GM12878 (cell line): ENCODE results near the gene KRTAP15-1. TPM values are rescaled to one million over a fixed set of nuclear protein-coding genes. Genes with fewer than 3 reads are reported as not detected.

Experiments used
- ATAC-seq: fragments of 200-7000 bp; cut with Tn5 transposase; 3 replicates; pipeline ENCODE4 v1.9.1; 2020; ENCODE audit warnings: mild to moderate bottlenecking, moderate library complexity
- BruUV-seq: library from RNA; stranded (reverse); fragments of 400-500 nt; replicated peaks from 2 replicates; lab custom pipeline; 2021; lab: Mats Ljungman, UMichigan
- CTCF ChIA-PET: fragments of 300-600 bp; sonication (Branson Sonifier 250); formaldehyde crosslinking; extraction: SDS; loops from one replicate; lab custom pipeline; 2021; ENCODE audit warnings: inconsistent platforms; lab: Yijun Ruan, JAX
- POLR2A ChIA-PET: fragments of 350-600 bp; formaldehyde crosslinking; extraction: SDS; loops from one replicate; lab custom pipeline; 2021; ENCODE audit warnings: inconsistent platforms; lab: Charles Lee
- RAD21 ChIA-PET: fragments of 300-600 bp; sonication (Branson Sonifier 250); formaldehyde crosslinking; loops from one replicate; lab custom pipeline; 2023; ENCODE audit warnings: antibody characterized with exemption; ENCODE audit not compliant: unreplicated experiment; lab: Charles Lee
- SMC1A ChIA-PET: fragments of 300-600 bp; sonication (Branson Sonifier 250); formaldehyde crosslinking; loops from one replicate; lab custom pipeline; 2023; ENCODE audit not compliant: unreplicated experiment, uncharacterized antibody; lab: Charles Lee
- DNase-seq: peaks from one replicate; pipeline ENCODE4 v3.0.0-alpha.2; 2011; ENCODE audit warnings: low read depth, low spot score
- FAIRE-seq: peaks from 3 replicates; lab custom pipeline; 2011; peaks lifted over from hg19 to GRCh38; lab: Jason Lieb, UNC
- H2AFZ ChIP-seq: 2 replicates; pipeline ENCODE4 v1.6.0; 2011; ENCODE audit warnings: low read depth, low read length, control low read depth; ENCODE audit not compliant: control insufficient read depth
- H3K27ac ChIP-seq: 2 replicates; pipeline ENCODE4 v1.5.1; 2011; ENCODE audit warnings: control low read depth; ENCODE audit not compliant: control insufficient read depth, insufficient read depth
- H3K27me3 ChIP-seq, 2 experiments: replicated peaks in 1 of 2; 2 replicates each; pipeline versions ENCODE4 v1.6.0 to v1.6.1; 2011; ENCODE audit warnings: low read length in 1 of 2; ENCODE audit not compliant: control insufficient read depth in 2 of 2, insufficient read depth in 2 of 2
- H3K36me3 ChIP-seq, 2 experiments: 2 replicates each; pipeline ENCODE4 v1.5.1; 2011; ENCODE audit warnings: low read length in 1 of 2; ENCODE audit not compliant: control insufficient read depth in 2 of 2, insufficient read depth in 2 of 2
- H3K4me1 ChIP-seq: 2 replicates; pipeline ENCODE4 v1.6.1; 2011; ENCODE audit warnings: mild to moderate bottlenecking, low read length, moderate library complexity, mixed read lengths; ENCODE audit not compliant: control insufficient read depth, insufficient read depth
- H3K4me2 ChIP-seq: 2 replicates; pipeline ENCODE4 v1.6.0; 2011; ENCODE audit warnings: control low read depth; ENCODE audit not compliant: control insufficient read depth, insufficient read depth
- H3K4me3 ChIP-seq: fragments of 200-600 bp; sonication (generic); 2 replicates; pipeline ENCODE4 v1.5.1; 2016
- H3K79me2 ChIP-seq: 2 replicates; pipeline ENCODE4 v1.6.0; 2011; ENCODE audit warnings: low read length; ENCODE audit not compliant: control insufficient read depth, insufficient read depth
- H3K9ac ChIP-seq: 2 replicates; pipeline ENCODE4 v1.8.0; 2011; ENCODE audit warnings: low read length, control low read depth, mixed read lengths; ENCODE audit not compliant: control insufficient read depth, insufficient read depth
- H3K9me3 ChIP-seq: replicated peaks from 3 replicates; pipeline ENCODE4 v1.5.1; 2011; ENCODE audit warnings: mild to moderate bottlenecking, low read length; ENCODE audit not compliant: control insufficient read depth, insufficient read depth
- H4K20me1 ChIP-seq: 2 replicates; pipeline ENCODE4 v1.6.0; 2011; ENCODE audit not compliant: control insufficient read depth, insufficient read depth
- CREM ChIP-seq: IDR thresholded peaks from 2 replicates; pipeline ENCODE4 v1.6.1; 2014; ENCODE audit warnings: antibody characterized with exemption, low read depth
- GATAD2B ChIP-seq: fragments of 450-650 bp; conservative IDR thresholded peaks from 2 replicates; pipeline ENCODE4 v1.6.1; 2017; ENCODE audit warnings: low read depth, mild to moderate bottlenecking, moderate library complexity
- HDGF ChIP-seq: fragments of 450-650 bp; IDR thresholded peaks from 2 replicates; pipeline ENCODE4 v1.6.1; 2016; ENCODE audit warnings: antibody characterized with exemption
- LARP7 ChIP-seq: fragments of 450-650 bp; IDR thresholded peaks from 2 replicates; pipeline ENCODE4 v1.6.1; 2017; ENCODE audit warnings: mild to moderate bottlenecking
- MEF2A ChIP-seq: IDR thresholded peaks from 2 replicates; pipeline ENCODE4 v1.6.1; 2011; ENCODE audit warnings: low read depth, mild to moderate bottlenecking, low read length, moderate library complexity; ENCODE audit not compliant: insufficient read depth
- MTA3 ChIP-seq: IDR thresholded peaks from 2 replicates; pipeline ENCODE4 v1.6.1; 2012; ENCODE audit warnings: low read length, inconsistent platforms, borderline replicate concordance
- NFYB ChIP-seq: IDR thresholded peaks from 2 replicates; pipeline ENCODE4 v1.6.1; 2011; ENCODE audit warnings: low read depth, mild to moderate bottlenecking, low read length, improper control_type of control experiment, moderate library complexity; ENCODE audit not compliant: insufficient read depth
- NR2C1 ChIP-seq: fragments of 450-650 bp; IDR thresholded peaks from 2 replicates; pipeline ENCODE4 v1.6.1; 2017; ENCODE audit warnings: antibody characterized with exemption, mild to moderate bottlenecking, moderate library complexity
- RAD51 ChIP-seq: fragments of 450-650 bp; IDR thresholded peaks from 2 replicates; pipeline ENCODE4 v1.6.1; 2016; ENCODE audit warnings: moderate library complexity, mild to moderate bottlenecking, inconsistent platforms
- STAT1 ChIP-seq: fragments of 450-650 bp; conservative IDR thresholded peaks from 2 replicates; pipeline ENCODE4 v1.6.1; 2014; ENCODE audit warnings: antibody characterized with exemption, mild to moderate bottlenecking
- TBL1XR1 ChIP-seq: IDR thresholded peaks from 2 replicates; pipeline ENCODE4 v1.6.1; 2012; ENCODE audit warnings: low read depth, low read length, improper control_type of control experiment
- ZNF274 ChIP-seq: IDR thresholded peaks from one replicate; pipeline ENCODE4 v1.8.0; 2011; ENCODE audit not compliant: insufficient read length, insufficient read depth
- WGBS: methylation state at CpG from one replicate; pipeline ENCODE4 v1.1.6; 2016; ENCODE audit warnings: low lambda C conversion rate; ENCODE audit not compliant: insufficient replicate concordance, insufficient coverage; ENCODE audit errors: missing lambda C conversion rate; 5-methylcytosine and 5-hydroxymethylcytosine counted together
- in situ Hi-C: fragments of 300-500 bp; cut with MboI; formaldehyde crosslinking; loops from 9 replicates; pipeline ENCODE4 v1.14.3; 2018; ENCODE audit warnings: mixed read lengths
- intact Hi-C: fragments of 100-400 bp; cut with micrococcal nuclease; formaldehyde crosslinking; loops from one replicate; pipeline ENCODE4 v1.14.2; 2022; ENCODE audit not compliant: unreplicated experiment
- polyA plus RNA-seq, 11 experiments: library from polyadenylated mRNA; depleted of rRNA in 4 of 11; unstranded in 6 of 11; stranded (reverse) in 5 of 11; fragments of >200 nt; fragmentation: Nextera tagmentation in 4 of 11; fragmentation: Illumina TruSeq in 1 of 11; extraction: Ambion mirVana in 4 of 11; extraction: Trizol in 1 of 11; gene quantifications; 1 replicate in 1 of 11; 2 replicates in 10 of 11; pipeline versions ENCODE4 v1.2.1 to v1.2.3, GENCODE V29; 2011 to 2016; ENCODE audit warnings: inconsistent platforms in 2 of 11, missing spikeins in 2 of 11, low read depth in 1 of 11
- total RNA-seq, 4 experiments: library from RNA; depleted of rRNA in 3 of 4; stranded (reverse); fragments of >200 nt in 3 of 4; fragmentation: Illumina TruSeq in 1 of 4; extraction: Trizol in 1 of 4; gene quantifications; 2 replicates each; pipeline versions ENCODE4 v1.2.1 to v1.2.3, GENCODE V29; 2013 to 2021
- TF ChIP-seq, protein P1 (sequence below): fragments of 150-350 bp; IDR thresholded peaks from 2 replicates; pipeline ENCODE4 v1.6.1; 2016; ENCODE audit warnings: low read depth, low read length
- TF ChIP-seq, protein P2 (sequence below): IDR thresholded peaks from 2 replicates; pipeline ENCODE4 v1.6.1; 2011; ENCODE audit warnings: mild to moderate bottlenecking, low read depth, low read length, moderate library complexity; ENCODE audit not compliant: insufficient replicate concordance
- TF ChIP-seq, protein P3 (sequence below): fragments of 450-650 bp; formaldehyde crosslinking; IDR thresholded peaks from 2 replicates; pipeline ENCODE4 v1.4.0; 2022; ENCODE audit warnings: mild to moderate bottlenecking, moderate library complexity
- TF ChIP-seq, protein P4 (sequence below): fragments of 450-650 bp; IDR thresholded peaks from 2 replicates; pipeline ENCODE4 v1.6.1; 2017; ENCODE audit warnings: low read depth, mild to moderate bottlenecking, moderate library complexity

KRTAP15-1 gene
- total and polyA plus RNA-seq, 10 of the 15 experiments (the other 5 are each of a cell fraction or from before 2014, with no cell fraction given), result not detected

DNA sequence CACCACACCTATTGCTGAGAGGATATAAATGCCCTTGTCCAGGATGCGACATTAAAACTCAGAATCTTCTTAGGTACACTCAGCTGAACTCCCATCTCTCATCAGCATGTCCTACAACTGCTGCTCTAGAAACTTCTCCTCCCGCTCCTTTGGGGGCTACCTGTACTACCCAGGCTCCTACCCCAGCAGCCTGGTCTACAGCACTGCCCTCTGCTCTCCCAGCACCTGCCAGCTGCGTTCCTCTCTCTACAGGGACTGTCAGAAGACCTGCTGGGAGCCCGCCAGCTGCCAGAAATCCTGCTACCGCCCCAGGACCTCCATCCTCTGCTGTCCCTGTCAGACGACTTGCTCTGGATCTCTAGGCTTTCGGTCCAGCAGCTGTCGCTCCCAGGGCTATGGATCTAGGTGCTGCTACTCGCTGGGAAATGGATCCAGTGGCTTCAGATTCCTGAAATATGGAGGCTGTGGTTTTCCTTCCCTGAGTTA is 9.9 kb upstream of the KRTAP15-1 start, which contains the start of gene KRTAP13-4:
Gene KRTAP13-4, plus strand, starts transcription at position 51 of the 486 bp plus-strand sequence. Its CDS starts 56 bp downstream, at position 107.
- H3K4me3 ChIP-seq, result no peak within 1 kb of the TSS
- WGBS, result 18% methylated on average over 9 of the region's 9 CpGs
- H3K36me3 ChIP-seq, result no peaks in the 10 kb centered on the region
- no peak within 1 kb of the TSS for H2AFZ ChIP-seq
- FAIRE-seq (no peak), ATAC-seq (no peak), DNase-seq (no peak)
- no peaks in the 10 kb centered on the region for H3K27me3 ChIP-seq
- ChIA-PET POLR2A (no interaction called here), SMC1A (no interaction called here), CTCF (no interaction called here), RAD21 (no interaction called here)
- intact Hi-C loops, result loop anchor here (5.0 to 10.0 kb wide), 2 partner anchors 88 to 655 kb away; no protein-coding TSS in a partner anchor
- in situ Hi-C loops, result no loop called here
- H3K9ac ChIP-seq, result no peak within 1 kb of the TSS
- no peaks in the 10 kb centered on the region for H3K79me2 ChIP-seq
- H4K20me1 ChIP-seq, result no peaks in the 10 kb centered on the region
- no peak within 1 kb of the TSS for H3K27ac ChIP-seq
- H3K9me3 ChIP-seq, result no peaks in the 10 kb centered on the region; the same call in 2 of the 3 replicates
- no peaks in the 10 kb centered on the region for H3K4me1 ChIP-seq
- no peak within 1 kb of the TSS for H3K4me2 ChIP-seq
- BruUV-seq, result no TSS peak
- no peak for TF ChIP-seq LARP7
- no peak for TF ChIP-seq MEF2A
- TF ChIP-seq, protein P1, sequence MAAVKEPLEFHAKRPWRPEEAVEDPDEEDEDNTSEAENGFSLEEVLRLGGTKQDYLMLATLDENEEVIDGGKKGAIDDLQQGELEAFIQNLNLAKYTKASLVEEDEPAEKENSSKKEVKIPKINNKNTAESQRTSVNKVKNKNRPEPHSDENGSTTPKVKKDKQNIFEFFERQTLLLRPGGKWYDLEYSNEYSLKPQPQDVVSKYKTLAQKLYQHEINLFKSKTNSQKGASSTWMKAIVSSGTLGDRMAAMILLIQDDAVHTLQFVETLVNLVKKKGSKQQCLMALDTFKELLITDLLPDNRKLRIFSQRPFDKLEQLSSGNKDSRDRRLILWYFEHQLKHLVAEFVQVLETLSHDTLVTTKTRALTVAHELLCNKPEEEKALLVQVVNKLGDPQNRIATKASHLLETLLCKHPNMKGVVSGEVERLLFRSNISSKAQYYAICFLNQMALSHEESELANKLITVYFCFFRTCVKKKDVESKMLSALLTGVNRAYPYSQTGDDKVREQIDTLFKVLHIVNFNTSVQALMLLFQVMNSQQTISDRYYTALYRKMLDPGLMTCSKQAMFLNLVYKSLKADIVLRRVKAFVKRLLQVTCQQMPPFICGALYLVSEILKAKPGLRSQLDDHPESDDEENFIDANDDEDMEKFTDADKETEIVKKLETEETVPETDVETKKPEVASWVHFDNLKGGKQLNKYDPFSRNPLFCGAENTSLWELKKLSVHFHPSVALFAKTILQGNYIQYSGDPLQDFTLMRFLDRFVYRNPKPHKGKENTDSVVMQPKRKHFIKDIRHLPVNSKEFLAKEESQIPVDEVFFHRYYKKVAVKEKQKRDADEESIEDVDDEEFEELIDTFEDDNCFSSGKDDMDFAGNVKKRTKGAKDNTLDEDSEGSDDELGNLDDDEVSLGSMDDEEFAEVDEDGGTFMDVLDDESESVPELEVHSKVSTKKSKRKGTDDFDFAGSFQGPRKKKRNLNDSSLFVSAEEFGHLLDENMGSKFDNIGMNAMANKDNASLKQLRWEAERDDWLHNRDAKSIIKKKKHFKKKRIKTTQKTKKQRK, result no peak
- no peak for TF ChIP-seq NR2C1
- TF ChIP-seq, protein P2, sequence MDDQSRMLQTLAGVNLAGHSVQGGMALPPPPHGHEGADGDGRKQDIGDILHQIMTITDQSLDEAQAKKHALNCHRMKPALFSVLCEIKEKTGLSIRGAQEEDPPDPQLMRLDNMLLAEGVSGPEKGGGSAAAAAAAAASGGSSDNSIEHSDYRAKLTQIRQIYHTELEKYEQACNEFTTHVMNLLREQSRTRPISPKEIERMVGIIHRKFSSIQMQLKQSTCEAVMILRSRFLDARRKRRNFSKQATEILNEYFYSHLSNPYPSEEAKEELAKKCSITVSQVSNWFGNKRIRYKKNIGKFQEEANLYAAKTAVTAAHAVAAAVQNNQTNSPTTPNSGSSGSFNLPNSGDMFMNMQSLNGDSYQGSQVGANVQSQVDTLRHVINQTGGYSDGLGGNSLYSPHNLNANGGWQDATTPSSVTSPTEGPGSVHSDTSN, result no peak
- TF ChIP-seq, protein P3, sequence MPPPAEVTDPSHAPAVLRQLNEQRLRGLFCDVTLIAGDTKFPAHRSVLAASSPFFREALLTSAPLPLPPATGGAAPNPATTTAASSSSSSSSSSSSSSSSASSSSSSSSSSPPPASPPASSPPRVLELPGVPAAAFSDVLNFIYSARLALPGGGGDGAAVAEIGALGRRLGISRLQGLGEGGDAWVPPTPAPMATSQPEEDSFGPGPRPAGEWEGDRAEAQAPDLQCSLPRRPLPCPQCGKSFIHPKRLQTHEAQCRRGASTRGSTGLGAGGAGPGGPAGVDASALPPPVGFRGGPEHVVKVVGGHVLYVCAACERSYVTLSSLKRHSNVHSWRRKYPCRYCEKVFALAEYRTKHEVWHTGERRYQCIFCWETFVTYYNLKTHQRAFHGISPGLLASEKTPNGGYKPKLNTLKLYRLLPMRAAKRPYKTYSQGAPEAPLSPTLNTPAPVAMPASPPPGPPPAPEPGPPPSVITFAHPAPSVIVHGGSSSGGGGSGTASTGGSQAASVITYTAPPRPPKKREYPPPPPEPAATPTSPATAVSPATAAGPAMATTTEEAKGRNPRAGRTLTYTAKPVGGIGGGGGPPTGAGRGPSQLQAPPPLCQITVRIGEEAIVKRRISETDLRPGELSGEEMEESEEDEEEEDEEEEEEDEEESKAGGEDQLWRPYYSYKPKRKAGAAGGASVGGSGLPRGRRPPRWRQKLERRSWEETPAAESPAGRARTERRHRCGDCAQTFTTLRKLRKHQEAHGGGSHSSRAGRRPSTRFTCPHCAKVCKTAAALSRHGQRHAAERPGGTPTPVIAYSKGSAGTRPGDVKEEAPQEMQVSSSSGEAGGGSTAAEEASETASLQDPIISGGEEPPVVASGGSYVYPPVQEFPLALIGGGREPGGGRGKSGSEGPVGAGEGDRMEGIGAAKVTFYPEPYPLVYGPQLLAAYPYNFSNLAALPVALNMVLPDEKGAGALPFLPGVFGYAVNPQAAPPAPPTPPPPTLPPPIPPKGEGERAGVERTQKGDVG, result no peak
- no peak for TF ChIP-seq RAD51
- no peak for TF ChIP-seq CREM
- TF ChIP-seq MTA3, result no peak
- no peak for TF ChIP-seq TBL1XR1
- no peak for TF ChIP-seq HDGF
- no peak for TF ChIP-seq STAT1
- TF ChIP-seq ZNF274, result no peak
- TF ChIP-seq, protein P4, sequence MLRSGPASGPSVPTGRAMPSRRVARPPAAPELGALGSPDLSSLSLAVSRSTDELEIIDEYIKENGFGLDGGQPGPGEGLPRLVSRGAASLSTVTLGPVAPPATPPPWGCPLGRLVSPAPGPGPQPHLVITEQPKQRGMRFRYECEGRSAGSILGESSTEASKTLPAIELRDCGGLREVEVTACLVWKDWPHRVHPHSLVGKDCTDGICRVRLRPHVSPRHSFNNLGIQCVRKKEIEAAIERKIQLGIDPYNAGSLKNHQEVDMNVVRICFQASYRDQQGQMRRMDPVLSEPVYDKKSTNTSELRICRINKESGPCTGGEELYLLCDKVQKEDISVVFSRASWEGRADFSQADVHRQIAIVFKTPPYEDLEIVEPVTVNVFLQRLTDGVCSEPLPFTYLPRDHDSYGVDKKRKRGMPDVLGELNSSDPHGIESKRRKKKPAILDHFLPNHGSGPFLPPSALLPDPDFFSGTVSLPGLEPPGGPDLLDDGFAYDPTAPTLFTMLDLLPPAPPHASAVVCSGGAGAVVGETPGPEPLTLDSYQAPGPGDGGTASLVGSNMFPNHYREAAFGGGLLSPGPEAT, result no peak
- no peak for TF ChIP-seq NFYB
- no peak for TF ChIP-seq GATAD2B
